ENCODE results near the gene RASA4B.

RASA4B gene

DNA sequence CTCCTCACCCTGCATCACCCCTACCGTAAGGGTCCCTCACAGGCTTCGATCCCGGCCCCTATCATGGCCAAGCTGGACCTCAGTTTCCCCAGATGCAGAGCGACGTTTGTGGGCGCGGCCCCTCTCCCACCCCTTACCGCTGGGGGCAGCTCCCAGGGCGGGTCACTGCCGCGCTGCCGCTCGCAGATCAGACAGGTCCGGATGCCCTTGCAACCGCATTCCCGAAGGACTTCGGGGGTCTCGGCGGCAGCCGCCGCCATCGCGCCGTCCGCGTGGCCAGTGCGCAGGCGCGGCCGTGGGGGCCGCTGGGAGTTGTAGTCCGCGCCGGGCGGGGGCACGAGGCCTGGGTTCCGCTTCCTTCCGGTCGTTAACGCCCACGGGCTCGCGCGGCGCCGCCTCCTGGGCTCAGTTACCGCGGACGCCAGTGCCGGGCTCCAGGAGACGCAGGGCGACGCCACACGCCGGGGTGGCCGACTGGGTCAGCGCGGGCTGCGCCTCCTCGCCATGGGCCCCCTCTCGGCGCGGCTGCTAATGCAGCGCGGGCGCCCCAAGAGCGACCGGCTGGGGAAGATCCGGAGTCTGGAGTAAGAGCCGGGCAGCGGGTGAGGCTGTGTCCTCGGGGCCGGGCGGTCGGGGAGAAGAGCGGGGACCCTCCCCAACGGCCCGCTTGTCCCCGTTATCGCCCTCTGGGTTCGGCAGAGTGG lies 52.8 kb downstream of the RASA4B start, which contains the start of the genes ALKBH4 and LRWD1:
TSS of gene ALKBH4 (minus strand) at position 287 of the 704 bp plus-strand sequence. CDS start at position 260, 27 bp downstream.
TSS of gene LRWD1 (plus strand) at position 408 of the 704 bp plus-strand sequence. CDS start at position 505, 97 bp downstream.
- no peak for TF ChIP-seq CTCF (IDR thresholded peaks at IDR 0.05; ENCODE audit: insufficient read depth, low read depth, low read length, missing control alignments)
- peak; percentile 91 for DNase-seq (ENCODE audit: low read depth)
- H3K4me3 ChIP-seq (ENCODE audit: low read length), result peak within 1 kb of the TSS; percentile 100

GRCh38 chr7:102463841-102464576 lies 53.6 kb downstream of the RASA4B start:
- peak; percentile 14 for DNase-seq (ENCODE audit: low read depth)
- no peak for TF ChIP-seq CTCF (IDR thresholded peaks at IDR 0.05; ENCODE audit: insufficient read depth, low read depth, low read length, missing control alignments)
- peak overlapping the region; percentile 100 for H3K4me3 ChIP-seq (ENCODE audit: low read length)

- no peak overlapping the region for H3K4me3 ChIP-seq (ENCODE audit: low read length)
- no peak for TF ChIP-seq CTCF (IDR thresholded peaks at IDR 0.05; ENCODE audit: insufficient read depth, low read depth, low read length, missing control alignments)
- no peak for DNase-seq (ENCODE audit: low read depth)
Measured at GRCh38 chr7:102460467-102460866, 57.1 kb downstream of the RASA4B start.

DNA sequence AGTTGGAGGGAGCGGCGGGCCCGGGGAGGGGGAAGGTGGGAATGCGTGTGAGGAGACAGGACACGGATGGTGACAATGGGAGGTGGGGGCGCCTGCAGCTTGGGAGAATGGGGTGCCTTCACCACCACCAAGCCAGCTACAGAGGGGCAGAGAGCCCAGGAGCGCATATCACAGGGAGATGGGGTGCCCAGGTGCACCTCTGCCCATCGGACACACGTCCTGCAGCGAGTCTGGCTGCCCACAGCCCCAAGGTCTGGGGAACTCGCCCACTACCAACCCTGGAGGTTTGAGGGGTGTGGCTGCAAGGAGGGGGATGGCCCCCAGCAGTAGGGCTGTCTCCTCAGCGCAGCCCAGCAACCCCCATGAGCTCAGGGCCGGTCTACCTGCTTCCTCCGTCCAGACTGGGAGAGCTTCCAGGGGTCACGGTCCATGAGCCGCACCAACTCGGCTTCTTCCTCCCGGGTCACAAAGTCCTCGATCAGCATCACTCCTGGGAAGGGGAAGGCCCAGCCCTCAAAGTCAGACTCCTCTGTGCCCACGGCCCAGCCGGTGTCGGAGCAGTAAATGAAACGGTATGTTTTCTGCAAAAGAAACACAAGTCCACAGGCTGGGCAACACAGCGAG lies 58.2 kb downstream of the RASA4B start:
- TF ChIP-seq CTCF (IDR thresholded peaks at IDR 0.05; ENCODE audit: insufficient read depth, low read depth, low read length, missing control alignments), result no peak
- H3K4me3 ChIP-seq (ENCODE audit: low read length), result no peak overlapping the region
- no peak for DNase-seq (ENCODE audit: low read depth)

DNA sequence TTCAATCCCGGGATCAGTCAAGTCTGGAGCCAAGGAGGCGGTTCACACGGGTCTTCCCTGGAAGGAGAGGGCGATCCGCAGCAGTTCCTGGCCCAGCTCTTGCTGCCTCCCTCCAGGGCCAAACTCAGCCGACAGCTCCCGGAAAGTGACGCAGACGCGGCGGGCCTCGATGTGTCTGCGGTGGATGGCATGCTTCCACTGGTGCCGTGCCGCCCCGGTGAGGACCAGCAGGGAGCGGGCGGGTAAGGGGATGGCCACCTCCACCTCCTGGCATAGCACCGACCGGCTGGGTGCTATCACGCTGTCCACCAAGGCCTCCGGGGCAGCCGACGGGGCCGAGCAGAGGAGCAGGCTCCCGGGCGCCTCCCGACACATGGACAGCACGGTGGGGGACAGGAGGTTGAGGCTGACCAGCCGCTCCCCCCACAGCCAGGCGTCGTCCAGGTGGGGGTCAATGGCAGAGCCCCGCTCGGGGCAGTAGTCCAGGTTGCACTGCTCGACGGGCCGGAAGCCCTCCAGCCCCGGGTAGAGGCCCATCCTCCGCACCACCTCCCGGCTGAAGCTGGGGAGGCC lies 60.1 kb downstream of the RASA4B start:
- DNase-seq (ENCODE audit: low read depth), result no peak
- H3K4me3 ChIP-seq (ENCODE audit: low read length), result no peak overlapping the region
- TF ChIP-seq CTCF (IDR thresholded peaks at IDR 0.05; ENCODE audit: insufficient read depth, low read depth, low read length, missing control alignments), result no peak

DNA sequence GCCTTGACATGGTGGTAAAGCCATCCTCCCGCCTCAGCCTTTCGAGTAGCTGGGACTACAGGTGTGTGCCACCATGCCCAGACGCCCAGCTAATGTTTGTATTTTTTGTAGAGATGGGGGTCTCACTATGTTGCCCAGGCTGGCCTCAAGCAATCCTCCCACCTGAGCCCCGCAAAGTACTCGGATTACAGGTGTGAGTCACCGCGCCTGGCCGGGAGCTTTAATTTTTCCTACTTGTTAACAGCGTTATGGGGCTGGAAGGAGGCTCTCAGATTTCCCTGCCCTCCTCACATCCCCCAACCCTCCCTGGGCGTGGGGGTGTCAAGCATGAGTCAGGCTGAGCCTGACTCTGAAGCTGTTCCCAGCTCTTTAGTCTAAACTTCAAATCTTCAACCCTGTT lies 61.2 kb downstream of the RASA4B start:
- no peak for TF ChIP-seq CTCF (IDR thresholded peaks at IDR 0.05; ENCODE audit: insufficient read depth, low read depth, low read length, missing control alignments)
- DNase-seq (ENCODE audit: low read depth), result no peak
- H3K4me3 ChIP-seq (ENCODE audit: low read length), result no peak overlapping the region
